Measurements from ENCODE around the gene KIF26B.

KIF26B gene

GRCh38 chr1:245211035-245211749, 56.4 kb downstream of the KIF26B start:
- no peak for DNase-seq

- DNase-seq, result no peak
Measured at GRCh38 chr1:245211761-245212160, 57.0 kb downstream of the KIF26B start.

GRCh38 chr1:245212221-245212710, 57.5 kb downstream of the KIF26B start:
- DNase-seq, result no peak

GRCh38 chr1:245213066-245213831, 58.5 kb downstream of the KIF26B start:
- DNase-seq, result no peak

- DNase-seq, result no peak
Measured at GRCh38 chr1:245215071-245215470, 60.3 kb downstream of the KIF26B start.

GRCh38 chr1:245216366-245217115, 61.8 kb downstream of the KIF26B start:
- no peak for DNase-seq

- no peak for DNase-seq
Measured at GRCh38 chr1:245217853-245218608, 63.2 kb downstream of the KIF26B start.

- DNase-seq, result no peak
Measured at GRCh38 chr1:245220381-245220985, 65.7 kb downstream of the KIF26B start.

GRCh38 chr1:245221805-245222204, 67.0 kb downstream of the KIF26B start:
- DNase-seq, result no peak

GRCh38 chr1:245222931-245223595, 68.3 kb downstream of the KIF26B start:
- no peak for DNase-seq

GRCh38 chr1:245225322-245226202, 70.8 kb downstream of the KIF26B start:
- no peak for DNase-seq

GRCh38 chr1:245226203-245226499, 71.4 kb downstream of the KIF26B start:
- DNase-seq, result no peak

- DNase-seq, result no peak
Measured at GRCh38 chr1:245229051-245229450, 74.3 kb downstream of the KIF26B start.

GRCh38 chr1:245232931-245233330, 78.1 kb downstream of the KIF26B start:
- DNase-seq, result no peak

- no peak for DNase-seq
Measured at GRCh38 chr1:245234217-245235081, 79.7 kb downstream of the KIF26B start.

GRCh38 chr1:245235156-245235555, 80.4 kb downstream of the KIF26B start:
- DNase-seq, result no peak

- no peak for DNase-seq
Measured at GRCh38 chr1:245240648-245241165, 85.9 kb downstream of the KIF26B start.

- no peak for DNase-seq
Measured at GRCh38 chr1:245241526-245242130, 86.8 kb downstream of the KIF26B start.

GRCh38 chr1:245242989-245243388, 88.2 kb downstream of the KIF26B start:
- DNase-seq, result no peak
